ENCODE data around the gene ZNF182.

ZNF182 gene

DNA sequence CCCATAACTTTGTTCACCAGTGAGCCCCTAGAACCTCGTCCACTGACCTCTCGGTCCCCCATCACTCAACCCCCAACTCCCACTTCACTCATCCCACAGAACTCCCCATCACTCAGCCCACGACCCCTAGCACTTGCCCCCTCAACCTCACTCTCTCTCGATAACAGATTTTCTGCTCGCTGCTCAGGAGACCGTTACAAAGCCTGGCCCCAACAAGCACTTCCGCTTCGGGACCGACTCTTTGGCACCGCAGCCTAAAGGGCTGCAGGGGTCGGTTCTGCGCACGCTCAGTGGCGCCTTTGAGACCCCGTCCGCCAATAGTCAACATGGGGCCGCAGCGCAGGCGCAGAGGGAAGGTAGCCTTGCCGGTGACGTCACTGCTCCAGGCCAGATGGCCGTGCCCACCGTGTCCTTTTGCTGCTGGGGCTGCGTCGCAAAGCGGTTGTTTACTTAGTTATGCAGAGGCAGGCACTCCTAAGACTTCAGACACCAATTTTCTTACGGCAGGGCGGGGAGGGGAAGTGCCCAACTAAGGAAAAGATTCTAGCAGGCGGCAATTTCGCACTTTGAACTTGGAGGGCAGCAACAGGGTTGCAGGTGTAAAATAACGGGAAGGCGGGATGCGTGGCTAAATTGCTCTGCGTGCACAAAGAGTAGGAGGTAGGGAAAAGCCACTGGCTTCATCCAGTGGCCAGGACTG is at the start of gene ZNF182:
Gene ZNF182 (minus strand): TSS at position 232 of the 700 bp plus-strand sequence. CDS start 1,380 bp downstream, outside the sequence.
- TF ChIP-seq EZH2phosphoT487 (IDR thresholded peaks at IDR 0.05; ENCODE audit: borderline replicate concordance), result no peak
- TF ChIP-seq, protein P1, sequence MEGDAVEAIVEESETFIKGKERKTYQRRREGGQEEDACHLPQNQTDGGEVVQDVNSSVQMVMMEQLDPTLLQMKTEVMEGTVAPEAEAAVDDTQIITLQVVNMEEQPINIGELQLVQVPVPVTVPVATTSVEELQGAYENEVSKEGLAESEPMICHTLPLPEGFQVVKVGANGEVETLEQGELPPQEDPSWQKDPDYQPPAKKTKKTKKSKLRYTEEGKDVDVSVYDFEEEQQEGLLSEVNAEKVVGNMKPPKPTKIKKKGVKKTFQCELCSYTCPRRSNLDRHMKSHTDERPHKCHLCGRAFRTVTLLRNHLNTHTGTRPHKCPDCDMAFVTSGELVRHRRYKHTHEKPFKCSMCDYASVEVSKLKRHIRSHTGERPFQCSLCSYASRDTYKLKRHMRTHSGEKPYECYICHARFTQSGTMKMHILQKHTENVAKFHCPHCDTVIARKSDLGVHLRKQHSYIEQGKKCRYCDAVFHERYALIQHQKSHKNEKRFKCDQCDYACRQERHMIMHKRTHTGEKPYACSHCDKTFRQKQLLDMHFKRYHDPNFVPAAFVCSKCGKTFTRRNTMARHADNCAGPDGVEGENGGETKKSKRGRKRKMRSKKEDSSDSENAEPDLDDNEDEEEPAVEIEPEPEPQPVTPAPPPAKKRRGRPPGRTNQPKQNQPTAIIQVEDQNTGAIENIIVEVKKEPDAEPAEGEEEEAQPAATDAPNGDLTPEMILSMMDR (conservative IDR thresholded peaks at IDR 0.05; ENCODE audit: low read length), result no peak
- H3K4me1 ChIP-seq (ENCODE audit: insufficient read depth, low read length, poor library complexity, severe bottlenecking), result peaks cover 13% of the 10 kb centered on the region
- no peaks in the 10 kb centered on the region for H3K9me2 ChIP-seq (replicated peaks; ENCODE audit: low read depth, low read length)
- peak within 1 kb of the TSS; percentile 93 for H2AFZ ChIP-seq (ENCODE audit: low read length)
- H3K4me3 ChIP-seq (ENCODE audit: low read length, poor library complexity, severe bottlenecking), result peak within 1 kb of the TSS; percentile 95
- peak within 1 kb of the TSS; percentile 75 for H3K4me2 ChIP-seq (ENCODE audit: low read depth, low read length, poor library complexity, severe bottlenecking)
- H3K79me2 ChIP-seq (ENCODE audit: insufficient read depth, low read length), result peaks cover 36% of the 10 kb centered on the region
- no peaks in the 10 kb centered on the region for H3K9me3 ChIP-seq (ENCODE audit: insufficient read depth, low read depth, low read length)
- no peaks in the 10 kb centered on the region for H3K36me3 ChIP-seq (ENCODE audit: insufficient read depth, low read length)
- peak within 1 kb of the TSS; percentile 90 for H3K9ac ChIP-seq (ENCODE audit: low read depth, low read length, poor library complexity, severe bottlenecking)
- H4K20me1 ChIP-seq (ENCODE audit: insufficient read depth, low read length, poor library complexity, severe bottlenecking), result peaks cover 5% of the 10 kb centered on the region
- no peaks in the 10 kb centered on the region for H3K27me3 ChIP-seq (ENCODE audit: insufficient read depth, low read length, poor library complexity, severe bottlenecking)
- no peaks in the 10 kb centered on the region for H3F3A ChIP-seq (ENCODE audit: low read depth)

- no peak overlapping the region for H3K4me3 ChIP-seq (ENCODE audit: low read length, poor library complexity, severe bottlenecking)
- no peaks in the 10 kb centered on the region for H4K20me1 ChIP-seq (ENCODE audit: insufficient read depth, low read length, poor library complexity, severe bottlenecking)
- no peaks in the 10 kb centered on the region for H3K36me3 ChIP-seq (ENCODE audit: insufficient read depth, low read length)
- H3K27me3 ChIP-seq (ENCODE audit: insufficient read depth, low read length, poor library complexity, severe bottlenecking), result no peaks in the 10 kb centered on the region
- no peaks in the 10 kb centered on the region for H3K79me2 ChIP-seq (ENCODE audit: insufficient read depth, low read length)
- H2AFZ ChIP-seq (ENCODE audit: low read length), result no peak overlapping the region
- H3F3A ChIP-seq (ENCODE audit: low read depth), result no peaks in the 10 kb centered on the region
- H3K9me2 ChIP-seq (replicated peaks; ENCODE audit: low read depth, low read length), result no peaks in the 10 kb centered on the region
- H3K4me2 ChIP-seq (ENCODE audit: low read depth, low read length, poor library complexity, severe bottlenecking), result no peak overlapping the region
- H3K9ac ChIP-seq (ENCODE audit: low read depth, low read length, poor library complexity, severe bottlenecking), result no peak overlapping the region
- TF ChIP-seq, protein P1 (conservative IDR thresholded peaks at IDR 0.05; ENCODE audit: low read length), result no peak
- no peak for TF ChIP-seq EZH2phosphoT487 (IDR thresholded peaks at IDR 0.05; ENCODE audit: borderline replicate concordance)
- no peaks in the 10 kb centered on the region for H3K4me1 ChIP-seq (ENCODE audit: insufficient read depth, low read length, poor library complexity, severe bottlenecking)
- H3K9me3 ChIP-seq (ENCODE audit: insufficient read depth, low read depth, low read length), result no peaks in the 10 kb centered on the region
These were observed 43.1 kb upstream of the ZNF182 start for GRCh38 chrX:48046846-48047245.

GRCh38 chrX:48045410-48046311 is 41.9 kb upstream of the ZNF182 start:
- Histone ChIP-seq H3F3A (ENCODE audit: low read depth) (no peaks in the 10 kb centered on the region), H3K27me3 (ENCODE audit: insufficient read depth, low read length, poor library complexity, severe bottlenecking) (no peaks in the 10 kb centered on the region), H3K4me2 (ENCODE audit: low read depth, low read length, poor library complexity, severe bottlenecking) (no peak overlapping the region), H4K20me1 (ENCODE audit: insufficient read depth, low read length, poor library complexity, severe bottlenecking) (no peaks in the 10 kb centered on the region), H3K9me2 (replicated peaks; ENCODE audit: low read depth, low read length) (no peaks in the 10 kb centered on the region), H3K4me1 (ENCODE audit: insufficient read depth, low read length, poor library complexity, severe bottlenecking) (no peaks in the 10 kb centered on the region), H3K79me2 (ENCODE audit: insufficient read depth, low read length) (no peaks in the 10 kb centered on the region), H2AFZ (ENCODE audit: low read length) (no peak overlapping the region), H3K4me3 (ENCODE audit: low read length, poor library complexity, severe bottlenecking) (no peak overlapping the region), H3K9ac (ENCODE audit: low read depth, low read length, poor library complexity, severe bottlenecking) (no peak overlapping the region), H3K9me3 (ENCODE audit: insufficient read depth, low read depth, low read length) (no peaks in the 10 kb centered on the region), H3K36me3 (ENCODE audit: insufficient read depth, low read length) (no peaks in the 10 kb centered on the region)
- TF ChIP-seq EZH2phosphoT487 (IDR thresholded peaks at IDR 0.05; ENCODE audit: borderline replicate concordance), result no peak
- TF ChIP-seq, protein P1 (conservative IDR thresholded peaks at IDR 0.05; ENCODE audit: low read length), result no peak

All from Loucy (cell line).